ENCODE results near the gene MAP3K6.

MAP3K6 gene

DNA sequence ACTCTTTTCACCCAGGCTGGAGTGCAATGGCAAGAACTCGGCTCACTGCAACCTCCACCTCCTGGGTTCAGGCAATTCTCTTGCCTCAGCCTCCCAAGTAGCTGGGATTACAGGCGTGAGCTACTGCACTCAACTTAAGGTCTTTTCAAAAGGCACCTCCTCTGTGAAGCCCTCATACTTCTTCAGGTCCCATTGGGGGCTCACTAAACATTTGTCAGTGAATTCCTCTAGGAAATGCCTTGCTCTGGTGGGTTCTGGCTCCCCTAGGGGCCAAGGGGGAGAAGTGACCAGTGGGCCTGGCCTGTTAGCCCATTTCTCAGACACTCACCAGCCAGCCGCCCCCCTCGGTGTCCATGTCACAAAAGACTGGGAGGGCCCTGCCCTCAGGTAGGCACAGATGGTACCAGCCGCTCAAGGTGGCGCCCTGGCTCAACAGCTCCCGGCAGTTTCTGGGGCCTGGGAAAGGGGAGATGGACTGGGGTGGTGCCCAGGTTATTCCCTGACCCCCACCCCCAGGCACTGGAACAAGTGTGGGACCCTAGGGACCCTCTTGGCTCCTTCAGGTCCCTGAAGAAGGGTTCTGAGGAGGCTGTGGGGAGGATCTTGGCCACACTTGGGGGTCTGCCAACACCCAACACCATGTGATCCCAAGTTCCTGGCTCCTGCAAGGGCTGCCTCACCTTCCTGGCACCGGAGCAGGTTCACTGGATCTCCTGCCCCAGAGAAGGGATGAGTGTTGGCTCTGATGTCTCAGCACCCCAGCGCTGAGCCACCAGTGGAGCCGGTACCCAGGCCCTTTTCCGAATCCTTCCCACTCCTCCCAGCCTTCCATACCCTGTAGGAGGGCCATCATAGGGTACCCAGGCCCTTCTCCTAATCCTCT is 6.3 kb upstream of the MAP3K6 start:
- DNase-seq = no peak

GRCh38 chr1:27372022-27372807 is 5.5 kb upstream of the MAP3K6 start:
- no peak for DNase-seq

DNA sequence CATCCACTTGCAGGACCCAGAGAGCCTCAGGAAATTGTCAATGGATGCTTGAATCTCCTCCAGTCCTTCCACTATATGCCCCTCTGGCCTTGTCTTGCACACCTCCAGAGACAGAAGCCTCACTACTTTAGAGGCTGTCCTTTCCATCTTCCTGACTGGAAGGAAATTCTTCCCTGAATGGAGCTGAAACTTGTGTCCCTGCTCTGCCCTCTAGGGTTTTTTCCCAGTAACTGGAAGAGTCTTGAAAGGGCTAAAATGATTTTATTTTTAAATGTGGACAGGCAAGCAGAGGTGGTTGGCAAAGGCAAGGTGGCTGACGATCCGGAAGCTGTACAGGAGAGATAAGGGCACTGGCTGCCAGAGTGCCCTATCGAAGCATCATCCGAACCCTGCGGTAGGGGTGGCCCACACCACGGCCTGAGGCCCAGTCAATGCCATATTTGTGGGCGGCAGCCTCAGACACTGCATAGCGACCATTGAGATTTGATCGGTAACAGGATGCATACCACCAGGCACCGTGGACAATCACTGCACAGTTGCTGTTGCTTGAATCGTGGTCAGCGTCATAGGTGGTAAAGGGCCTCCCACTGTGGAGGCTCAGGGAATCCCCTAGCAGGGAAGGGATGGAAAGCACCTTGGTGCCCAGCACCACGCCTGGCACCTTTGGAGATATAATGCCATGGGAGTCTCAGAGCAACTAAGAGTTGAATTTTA is 2.3 kb upstream of the MAP3K6 start:
- no peak for DNase-seq

DNA sequence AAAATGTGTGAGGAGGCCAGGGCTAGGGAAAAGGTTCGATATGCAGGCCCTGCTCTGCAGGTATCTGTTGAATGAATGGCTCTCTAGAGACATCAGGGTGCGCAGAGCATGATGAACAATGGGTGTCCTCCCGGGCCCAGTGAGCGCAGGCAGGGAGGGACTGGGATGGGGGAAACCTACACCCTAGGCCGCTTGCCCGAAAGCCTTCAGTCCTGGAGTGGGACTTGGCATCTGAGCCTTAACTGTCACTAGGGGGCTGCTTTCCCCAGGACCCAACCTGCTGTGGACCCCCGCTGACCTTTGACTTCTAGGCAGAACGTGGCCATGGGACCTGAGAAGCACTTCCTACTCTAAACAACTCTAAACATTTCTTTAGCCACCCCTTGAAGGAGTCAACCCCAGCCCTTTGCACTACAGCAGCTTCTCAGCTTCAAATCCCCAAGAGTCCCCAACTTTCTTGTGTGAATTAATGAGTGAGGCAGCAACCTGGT is 444 bp upstream of the MAP3K6 start:
- DNase-seq = no peak

- DNase-seq = peak; percentile 57
These were observed 699 bp downstream of the MAP3K6 start for GRCh38 chr1:27366113-27366410.

DNA sequence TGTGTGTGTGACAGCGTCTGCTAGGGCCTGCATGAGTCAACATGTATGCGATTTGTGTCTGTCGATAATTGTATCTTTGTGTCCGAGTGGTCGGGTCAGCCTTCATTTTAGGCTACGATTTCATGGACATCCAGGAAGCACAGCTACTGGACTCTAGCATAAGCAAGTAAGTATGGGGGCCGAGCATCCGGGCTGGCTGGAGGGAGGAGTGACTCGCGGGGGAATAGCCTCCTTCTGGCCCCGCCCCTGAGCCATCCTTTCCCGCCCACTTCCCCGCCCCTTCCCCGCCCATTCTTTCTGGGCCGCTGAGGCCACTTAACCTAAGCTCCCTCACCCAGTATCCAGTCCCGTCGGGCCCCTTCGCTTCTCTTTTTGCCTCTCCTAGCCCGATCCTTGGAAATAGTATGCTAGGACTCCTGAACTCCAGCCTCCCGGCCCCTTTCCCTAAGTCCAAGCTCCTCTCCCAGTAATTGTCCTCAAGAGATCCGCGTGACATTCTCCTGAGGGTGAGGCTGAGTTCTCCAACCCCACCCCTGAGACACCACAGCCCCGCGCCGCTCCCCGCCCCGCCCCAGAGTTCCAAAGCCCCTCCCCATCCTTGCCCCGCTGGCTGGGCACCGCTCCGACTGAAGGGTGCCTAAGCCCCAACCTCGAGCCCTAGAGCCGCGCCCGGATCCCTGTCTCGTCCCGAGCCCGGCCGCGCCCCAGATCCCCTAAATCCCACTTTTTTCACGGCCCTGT is 1.2 kb downstream of the MAP3K6 start:
- DNase-seq = peak; percentile 58

GRCh38 chr1:27364696-27365371 is 1.9 kb downstream of the MAP3K6 start:
- no peak for DNase-seq

GRCh38 chr1:27363766-27364695 is 2.7 kb downstream of the MAP3K6 start:
- no peak for DNase-seq

DNA sequence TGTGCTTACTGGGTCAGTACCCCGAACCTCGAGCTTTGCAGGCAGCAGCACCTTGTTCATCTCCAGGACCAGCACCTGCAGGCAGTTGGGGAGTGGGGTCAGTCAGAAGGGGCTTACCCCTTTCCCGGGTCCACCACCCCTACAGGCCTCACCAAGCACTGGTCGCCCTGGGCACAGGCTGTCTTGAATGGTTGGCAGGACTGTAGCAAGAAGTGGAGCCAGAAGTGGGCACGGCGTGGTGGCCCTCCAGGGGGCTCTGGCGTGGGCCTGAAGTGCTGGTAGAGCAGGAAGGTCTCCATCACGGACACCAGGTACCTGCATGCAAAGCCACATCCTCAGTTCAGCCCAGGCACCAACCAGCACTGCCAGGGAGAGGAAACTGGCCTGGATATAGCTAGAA is 5.2 kb downstream of the MAP3K6 start:
- no peak for DNase-seq

DNA sequence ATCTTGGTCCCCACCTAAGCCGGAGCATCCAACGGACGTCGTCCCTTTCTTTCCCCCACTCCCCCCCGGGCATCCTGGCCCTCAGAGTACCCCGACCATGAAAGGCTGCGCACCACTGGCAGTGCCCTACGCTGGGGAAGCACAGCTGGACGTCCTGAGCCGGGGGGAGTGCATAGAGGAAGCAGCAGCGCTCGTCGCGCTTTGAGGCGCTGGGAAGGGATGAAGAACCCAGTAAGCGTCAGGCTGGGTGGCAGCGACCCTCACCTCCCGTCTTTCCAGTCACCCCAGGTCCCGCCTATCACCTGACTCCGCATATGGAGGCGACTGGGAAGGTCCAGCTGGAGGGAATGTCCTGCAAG is 5.7 kb downstream of the MAP3K6 start:
- DNase-seq = no peak

- DNase-seq = no peak
These were observed 6.4 kb downstream of the MAP3K6 start for GRCh38 chr1:27360159-27361043.

DNA sequence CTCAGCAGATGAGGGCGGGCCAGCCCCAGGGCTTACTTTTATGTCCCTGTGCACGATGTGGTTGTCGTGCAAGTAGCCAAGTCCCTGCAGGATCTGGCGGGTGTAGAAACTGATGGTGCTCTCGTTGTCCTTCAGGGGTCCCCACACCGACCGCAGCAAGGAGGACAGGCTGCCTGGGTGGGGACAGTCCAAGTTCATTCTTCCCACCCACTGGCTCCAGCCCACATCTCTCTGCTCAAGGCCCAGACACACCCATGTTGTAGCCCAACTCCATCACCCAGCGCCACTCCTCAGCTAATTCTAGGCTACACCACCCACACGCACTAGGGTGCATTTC is 7.0 kb downstream of the MAP3K6 start:
- DNase-seq = no peak

DNA sequence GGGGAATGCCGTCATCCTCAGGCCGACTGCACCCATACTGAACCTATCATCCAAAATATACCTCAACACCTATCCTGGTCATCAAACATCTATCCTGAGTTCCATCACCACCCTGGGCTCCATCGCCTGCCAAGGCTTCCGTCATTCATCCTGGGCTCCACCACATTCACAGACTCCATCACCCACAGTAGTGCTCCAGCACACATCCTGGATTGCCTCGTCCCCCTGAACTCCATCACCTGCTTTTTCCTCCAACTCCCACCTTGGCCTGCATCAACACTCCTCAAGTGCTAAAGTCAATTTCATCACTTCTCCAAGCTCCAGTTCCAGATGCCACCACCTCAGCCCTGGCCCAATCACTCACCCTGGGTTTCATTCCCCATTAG is 7.8 kb downstream of the MAP3K6 start:
- DNase-seq = no peak

DNA sequence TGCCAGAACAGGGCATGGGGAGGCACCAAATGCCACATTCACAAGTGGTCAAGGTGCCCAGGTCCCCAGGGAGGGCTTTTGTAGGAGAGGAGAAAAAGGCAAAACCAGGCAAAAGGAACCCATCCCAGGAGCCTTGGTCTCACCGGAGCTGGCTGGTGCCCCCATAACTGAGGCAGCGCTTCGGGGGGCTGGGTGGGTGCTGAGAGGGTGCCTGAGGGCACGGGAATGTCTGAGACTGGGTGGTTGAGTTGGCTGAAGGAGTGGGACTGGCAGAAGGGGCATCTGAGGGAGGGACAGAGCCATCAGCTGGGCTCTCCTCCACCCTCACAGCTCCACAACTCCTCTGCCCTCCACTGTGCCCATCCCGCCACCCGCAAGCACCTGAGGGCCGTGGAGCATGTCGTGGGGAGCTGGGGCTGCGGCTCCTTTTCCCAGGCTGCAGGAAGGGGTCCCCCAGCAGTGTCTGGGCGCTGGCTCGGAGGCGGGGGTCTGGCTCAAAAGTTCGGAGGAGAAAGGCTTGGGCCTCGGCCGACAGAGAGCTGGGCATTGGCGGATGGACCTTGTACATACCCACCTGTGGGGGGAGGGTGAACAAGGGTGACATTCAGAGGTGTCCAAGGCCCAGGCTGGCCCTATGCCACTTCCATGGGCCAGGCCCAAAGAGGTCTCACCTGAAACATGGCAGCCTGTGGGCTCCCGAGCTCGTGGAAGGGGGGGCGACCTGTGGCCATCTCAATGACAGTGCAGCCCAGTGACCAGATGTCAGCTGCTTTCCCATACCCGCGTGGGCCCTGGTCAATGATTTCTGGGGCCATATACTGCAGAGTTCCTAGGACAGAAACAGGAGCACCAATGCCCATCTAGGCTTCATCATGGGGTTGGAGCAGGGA is 8.5 kb downstream of the MAP3K6 start:
- no peak for DNase-seq

- no peak for DNase-seq
These were observed 9.3 kb downstream of the MAP3K6 start for GRCh38 chr1:27357281-27358037.

- no peak for DNase-seq
These were observed 10.0 kb downstream of the MAP3K6 start for GRCh38 chr1:27356619-27357280.

- DNase-seq = no peak
These were observed 10.5 kb downstream of the MAP3K6 start for GRCh38 chr1:27356277-27356618.

DNA sequence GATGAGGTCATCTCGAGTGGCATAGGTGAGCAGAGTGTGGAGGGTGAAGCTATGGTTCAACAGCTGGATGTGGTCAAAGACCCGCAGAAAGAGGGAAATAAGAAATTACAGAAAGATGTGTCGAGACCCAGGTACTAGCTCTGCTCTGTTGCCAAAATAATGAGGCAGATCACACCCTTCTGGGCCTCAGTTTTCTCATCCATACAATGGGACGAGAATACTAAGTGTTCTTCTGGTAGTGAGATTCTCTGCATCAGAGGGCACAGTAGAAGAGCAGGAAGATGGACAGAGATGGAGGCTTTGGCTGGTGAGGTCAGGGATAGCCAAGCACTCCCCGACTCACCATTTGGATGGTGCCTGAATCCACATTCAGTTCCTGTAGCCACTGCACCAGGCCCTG is 11.1 kb downstream of the MAP3K6 start:
- DNase-seq = no peak
